ENCODE data around the gene NFIC. TPM values are rescaled to one million over a fixed set of nuclear protein-coding genes. Genes with fewer than 3 reads are reported as not detected.
A peak's percentile ranks its signal among the peaks of the same experiment; 100 is the strongest.

Gene NFIC
- total RNA-seq, 1 donor from 2014 or later: 38.3 TPM

GRCh38 chr19:3470500-3471128 lies 104.2 kb downstream of the NFIC start:
- Histone ChIP-seq H3K4me3 (ENCODE audit: insufficient read depth, low read depth, low read length) (no peak overlapping the region), H3K9me3 (ENCODE audit: insufficient read depth, low read depth, low read length) (no peaks in the 10 kb centered on the region), H3K4me2 (ENCODE audit: low read length) (no peak overlapping the region), H3K4me1 (ENCODE audit: insufficient read depth, low read length) (no peaks in the 10 kb centered on the region), H4K20me1 (ENCODE audit: insufficient read depth, low read length) (peaks cover 6% of the 10 kb centered on the region), H3K27ac (ENCODE audit: low read depth, low read length) (no peak overlapping the region), H3K36me3 (ENCODE audit: insufficient read depth, low read length) (no peaks in the 10 kb centered on the region), H3K9ac (ENCODE audit: low read length) (no peak overlapping the region), H2AFZ (ENCODE audit: low read depth, low read length) (no peak overlapping the region), H3K79me2 (ENCODE audit: insufficient read depth, low read length) (no peaks in the 10 kb centered on the region), H3K27me3 (ENCODE audit: insufficient read depth, low read length) (peaks cover 7% of the 10 kb centered on the region)
- Mint-ChIP-seq H3K4me3 (ENCODE audit: unreplicated experiment) (no peak overlapping the region), H3K9me3 (ENCODE audit: unreplicated experiment) (peaks cover 6% of the 10 kb centered on the region), H3K4me1 (ENCODE audit: low read depth, unreplicated experiment) (peaks cover 6% of the 10 kb centered on the region), H3K27me3 (ENCODE audit: low read depth, unreplicated experiment) (peaks cover 20% of the 10 kb centered on the region), H3K27ac (ENCODE audit: unreplicated experiment) (no peak overlapping the region), H3K36me3 (ENCODE audit: low read depth, unreplicated experiment) (peaks cover 7% of the 10 kb centered on the region)
- DNase-seq (ENCODE audit: low read depth) (no peak), FAIRE-seq (no peak)
- TF ChIP-seq CTCF (IDR thresholded peaks at IDR 0.05; ENCODE audit: insufficient read depth, low read depth, low read length): no peak
- TF ChIP-seq EZH2 (IDR thresholded peaks at IDR 0.05; ENCODE audit: insufficient read depth, low read length): no peak

- Histone ChIP-seq H2AFZ (ENCODE audit: low read depth, low read length) (no peak overlapping the region), H3K4me1 (ENCODE audit: insufficient read depth, low read length) (no peaks in the 10 kb centered on the region), H3K27ac (ENCODE audit: low read depth, low read length) (no peak overlapping the region), H3K4me2 (ENCODE audit: low read length) (no peak overlapping the region), H4K20me1 (ENCODE audit: insufficient read depth, low read length) (peaks cover 3% of the 10 kb centered on the region), H3K27me3 (ENCODE audit: insufficient read depth, low read length) (peaks cover 7% of the 10 kb centered on the region), H3K9ac (ENCODE audit: low read length) (no peak overlapping the region), H3K36me3 (ENCODE audit: insufficient read depth, low read length) (no peaks in the 10 kb centered on the region), H3K9me3 (ENCODE audit: insufficient read depth, low read depth, low read length) (no peaks in the 10 kb centered on the region), H3K79me2 (ENCODE audit: insufficient read depth, low read length) (no peaks in the 10 kb centered on the region), H3K4me3 (ENCODE audit: insufficient read depth, low read depth, low read length) (no peak overlapping the region)
- H3K4me1 Mint-ChIP-seq (ENCODE audit: low read depth, unreplicated experiment): no peaks in the 10 kb centered on the region
- H3K27ac Mint-ChIP-seq (ENCODE audit: unreplicated experiment): no peak overlapping the region
- peaks cover 7% of the 10 kb centered on the region for H3K36me3 Mint-ChIP-seq (ENCODE audit: low read depth, unreplicated experiment)
- H3K4me3 Mint-ChIP-seq (ENCODE audit: unreplicated experiment): no peak overlapping the region
- peaks cover 18% of the 10 kb centered on the region for H3K27me3 Mint-ChIP-seq (ENCODE audit: low read depth, unreplicated experiment)
- peaks cover 6% of the 10 kb centered on the region for H3K9me3 Mint-ChIP-seq (ENCODE audit: unreplicated experiment)
- DNase-seq (ENCODE audit: low read depth) (no peak), FAIRE-seq (no peak)
- TF ChIP-seq CTCF (IDR thresholded peaks at IDR 0.05; ENCODE audit: insufficient read depth, low read depth, low read length) (peak; percentile 53), EZH2 (IDR thresholded peaks at IDR 0.05; ENCODE audit: insufficient read depth, low read length) (no peak)
These were observed 105.7 kb downstream of the NFIC start for GRCh38 chr19:3471954-3472655.

GRCh38 chr19:3474010-3474409 lies 107.6 kb downstream of the NFIC start:
- Mint-ChIP-seq H3K36me3 (ENCODE audit: low read depth, unreplicated experiment) (no peaks in the 10 kb centered on the region), H3K27me3 (ENCODE audit: low read depth, unreplicated experiment) (peaks cover 22% of the 10 kb centered on the region), H3K9me3 (ENCODE audit: unreplicated experiment) (peaks cover 3% of the 10 kb centered on the region), H3K4me1 (ENCODE audit: low read depth, unreplicated experiment) (no peaks in the 10 kb centered on the region), H3K27ac (ENCODE audit: unreplicated experiment) (no peak overlapping the region), H3K4me3 (ENCODE audit: unreplicated experiment) (no peak overlapping the region)
- Histone ChIP-seq H3K9me3 (ENCODE audit: insufficient read depth, low read depth, low read length) (no peaks in the 10 kb centered on the region), H3K4me1 (ENCODE audit: insufficient read depth, low read length) (no peaks in the 10 kb centered on the region), H3K27ac (ENCODE audit: low read depth, low read length) (no peak overlapping the region), H2AFZ (ENCODE audit: low read depth, low read length) (no peak overlapping the region), H3K9ac (ENCODE audit: low read length) (no peak overlapping the region), H3K79me2 (ENCODE audit: insufficient read depth, low read length) (no peaks in the 10 kb centered on the region), H3K27me3 (ENCODE audit: insufficient read depth, low read length) (peaks cover 7% of the 10 kb centered on the region), H4K20me1 (ENCODE audit: insufficient read depth, low read length) (peaks cover 3% of the 10 kb centered on the region), H3K4me3 (ENCODE audit: insufficient read depth, low read depth, low read length) (no peak overlapping the region), H3K36me3 (ENCODE audit: insufficient read depth, low read length) (no peaks in the 10 kb centered on the region), H3K4me2 (ENCODE audit: low read length) (no peak overlapping the region)
- no peak for DNase-seq (ENCODE audit: low read depth)
- TF ChIP-seq EZH2 (IDR thresholded peaks at IDR 0.05; ENCODE audit: insufficient read depth, low read length): no peak
- TF ChIP-seq CTCF (IDR thresholded peaks at IDR 0.05; ENCODE audit: insufficient read depth, low read depth, low read length): no peak
- no peak for FAIRE-seq

Data from astrocyte (in vitro differentiated cells and primary cell).